Cardiac muscle cell (in vitro differentiated cells and primary cell): ENCODE data around the gene HMGCR. TPM values are rescaled to one million over a fixed set of nuclear protein-coding genes. Genes with fewer than 3 reads are reported as not detected.

Experiments used
- DNase-seq, 2 donors: peaks; one replicate each; pipeline versions ENCODE4 v3.0.0 to v3.0.0-alpha.2; 2010 to 2017; ENCODE audit warnings: low read depth in 1 of 2, low spot score in 1 of 2
- H3K27ac ChIP-seq: fragments of 200-600 bp; sonication (generic); 2 replicates; pipeline ENCODE4 v1.5.1; 2016
- H3K27me3 ChIP-seq: fragments of 200-600 bp; sonication (generic); 2 replicates; pipeline ENCODE4 v1.6.0; 2016; ENCODE audit warnings: control low read depth
- H3K36me3 ChIP-seq: fragments of 200-600 bp; sonication (generic); 2 replicates; pipeline ENCODE4 v1.5.1; 2016; ENCODE audit warnings: control low read depth
- H3K4me1 ChIP-seq: fragments of 200-600 bp; sonication (generic); 2 replicates; pipeline ENCODE4 v1.8.1; 2017; ENCODE audit warnings: low read depth, mild to moderate bottlenecking, mixed run types
- H3K4me3 ChIP-seq: fragments of 200-600 bp; sonication (generic); 2 replicates; pipeline ENCODE4 v1.5.1; 2016; ENCODE audit warnings: mild to moderate bottlenecking
- H3K9me3 ChIP-seq: fragments of 200-600 bp; sonication (generic); 2 replicates; pipeline ENCODE4 v1.5.1; 2017; ENCODE audit warnings: low read depth, mild to moderate bottlenecking, control low read depth
- polyA plus RNA-seq: library from polyadenylated mRNA; unstranded; fragments of >200 nt; fragmentation: Nextera tagmentation; extraction: Ambion mirVana; gene quantifications from 2 replicates; pipeline ENCODE4 v1.2.1, GENCODE V29; 2016
- total RNA-seq: library from RNA; depleted of rRNA; stranded (reverse); fragments of >200 nt; gene quantifications from 2 replicates; pipeline ENCODE4 v1.2.3, GENCODE V29; 2016
- TF ChIP-seq, protein P1 (sequence below): IDR thresholded peaks from 2 replicates; pipeline ENCODE4 v1.5.1; 2012; ENCODE audit warnings: low read depth, mild to moderate bottlenecking, low read length

The HMGCR gene
- total and polyA plus RNA-seq, 2 experiments from 2014 or later: 34.0 to 68.9 TPM

DNA sequence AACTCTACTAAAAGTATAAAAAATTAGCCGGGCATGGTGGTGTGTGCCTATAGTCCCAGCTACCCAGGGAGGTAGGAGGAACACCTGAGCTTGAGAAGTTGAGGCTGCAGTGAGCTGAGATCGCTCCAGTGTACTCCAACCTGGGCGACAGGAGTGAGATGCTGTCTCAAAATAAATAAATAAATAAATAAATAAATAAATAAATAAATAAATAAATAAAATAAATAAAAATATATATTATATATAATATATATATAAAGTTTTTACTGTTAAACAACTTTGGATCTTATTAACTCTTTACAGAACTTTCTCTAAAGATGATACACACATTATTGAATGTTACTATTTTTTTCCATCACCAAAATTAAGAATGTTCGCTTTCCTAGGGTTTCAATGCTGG, 38.4 kb downstream of the HMGCR start:
- no peak overlapping the region for H3K4me3 ChIP-seq
- TF ChIP-seq, protein P1, sequence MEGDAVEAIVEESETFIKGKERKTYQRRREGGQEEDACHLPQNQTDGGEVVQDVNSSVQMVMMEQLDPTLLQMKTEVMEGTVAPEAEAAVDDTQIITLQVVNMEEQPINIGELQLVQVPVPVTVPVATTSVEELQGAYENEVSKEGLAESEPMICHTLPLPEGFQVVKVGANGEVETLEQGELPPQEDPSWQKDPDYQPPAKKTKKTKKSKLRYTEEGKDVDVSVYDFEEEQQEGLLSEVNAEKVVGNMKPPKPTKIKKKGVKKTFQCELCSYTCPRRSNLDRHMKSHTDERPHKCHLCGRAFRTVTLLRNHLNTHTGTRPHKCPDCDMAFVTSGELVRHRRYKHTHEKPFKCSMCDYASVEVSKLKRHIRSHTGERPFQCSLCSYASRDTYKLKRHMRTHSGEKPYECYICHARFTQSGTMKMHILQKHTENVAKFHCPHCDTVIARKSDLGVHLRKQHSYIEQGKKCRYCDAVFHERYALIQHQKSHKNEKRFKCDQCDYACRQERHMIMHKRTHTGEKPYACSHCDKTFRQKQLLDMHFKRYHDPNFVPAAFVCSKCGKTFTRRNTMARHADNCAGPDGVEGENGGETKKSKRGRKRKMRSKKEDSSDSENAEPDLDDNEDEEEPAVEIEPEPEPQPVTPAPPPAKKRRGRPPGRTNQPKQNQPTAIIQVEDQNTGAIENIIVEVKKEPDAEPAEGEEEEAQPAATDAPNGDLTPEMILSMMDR: no peak
- no peak for DNase-seq
- H3K36me3 ChIP-seq: peaks cover 22% of the 10 kb centered on the region
- H3K9me3 ChIP-seq: no peaks in the 10 kb centered on the region
- H3K27ac ChIP-seq: no peak overlapping the region
- no peaks in the 10 kb centered on the region for H3K27me3 ChIP-seq
- no peaks in the 10 kb centered on the region for H3K4me1 ChIP-seq

DNA sequence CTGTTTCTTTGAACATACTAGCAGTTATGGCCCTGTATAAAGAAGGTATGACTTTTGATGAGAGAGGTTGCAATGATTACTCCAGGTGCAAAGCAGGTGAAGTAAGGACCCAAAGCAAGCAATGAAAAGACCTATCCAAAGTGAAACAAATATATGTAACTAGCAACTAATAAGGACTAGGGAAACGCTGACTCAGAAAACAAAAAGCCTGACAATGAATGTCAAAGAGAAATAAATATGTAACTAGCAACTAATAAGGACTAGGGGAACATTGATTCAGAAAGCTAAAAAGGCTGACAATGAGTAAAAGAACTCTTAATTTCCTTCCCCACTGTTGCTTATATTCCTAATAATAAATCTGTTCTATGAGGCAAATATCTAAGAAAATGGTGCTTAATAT, 43.1 kb downstream of the HMGCR start:
- H3K4me1 ChIP-seq: no peaks in the 10 kb centered on the region
- H3K4me3 ChIP-seq: no peak overlapping the region
- H3K27me3 ChIP-seq: no peaks in the 10 kb centered on the region
- H3K9me3 ChIP-seq: no peaks in the 10 kb centered on the region
- H3K27ac ChIP-seq: no peak overlapping the region
- peaks cover 47% of the 10 kb centered on the region for H3K36me3 ChIP-seq
- no peak for DNase-seq
- TF ChIP-seq, protein P1: no peak

DNA sequence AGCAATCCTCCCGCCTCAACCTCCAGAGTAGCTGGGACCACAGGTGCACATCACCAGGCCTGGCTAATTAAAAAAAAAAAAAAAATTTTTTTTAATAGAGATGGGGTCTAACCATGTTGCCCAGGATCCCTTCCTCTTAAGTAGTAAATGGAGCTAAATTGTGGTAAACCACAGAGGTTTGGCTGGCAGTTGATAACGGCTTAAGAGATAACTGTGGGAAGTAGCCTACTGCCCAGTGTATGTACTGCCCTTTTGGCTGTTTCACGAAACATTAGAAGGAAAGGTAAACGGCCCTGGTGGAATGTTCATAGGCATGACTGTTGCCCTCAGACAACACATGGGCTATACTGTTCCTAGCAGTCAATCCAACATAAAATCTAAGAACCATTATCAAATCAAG, 44.4 kb downstream of the HMGCR start:
- Histone ChIP-seq H3K4me1 (no peaks in the 10 kb centered on the region), H3K27ac (no peak overlapping the region), H3K27me3 (no peaks in the 10 kb centered on the region), H3K4me3 (no peak overlapping the region), H3K36me3 (peaks cover 49% of the 10 kb centered on the region), H3K9me3 (no peaks in the 10 kb centered on the region)
- no peak for DNase-seq
- TF ChIP-seq, protein P1: no peak

DNA sequence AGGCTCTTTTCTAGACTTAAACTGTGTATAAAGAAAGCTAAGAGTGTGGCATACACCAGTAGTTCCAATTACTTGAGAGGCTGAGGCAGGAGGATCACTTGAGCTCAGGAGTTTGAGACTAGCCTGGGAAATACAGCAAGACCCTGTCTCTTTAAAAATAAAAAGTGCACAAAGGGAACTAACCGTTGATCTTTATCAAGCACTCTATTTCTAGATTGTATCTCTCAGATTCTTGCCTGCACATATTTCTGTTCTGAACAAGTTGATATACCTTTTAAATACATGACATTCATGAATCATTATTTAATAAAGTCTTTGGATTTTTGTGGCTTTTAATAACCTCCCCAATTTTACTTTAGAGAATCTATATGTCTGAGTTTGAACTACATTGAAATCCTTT, 47.2 kb downstream of the HMGCR start:
- DNase-seq: no peak
- H3K4me3 ChIP-seq: no peak overlapping the region
- peaks cover 40% of the 10 kb centered on the region for H3K36me3 ChIP-seq
- no peak overlapping the region for H3K27ac ChIP-seq
- H3K4me1 ChIP-seq: no peaks in the 10 kb centered on the region
- H3K9me3 ChIP-seq: no peaks in the 10 kb centered on the region
- H3K27me3 ChIP-seq: no peaks in the 10 kb centered on the region
- TF ChIP-seq, protein P1: no peak

DNA sequence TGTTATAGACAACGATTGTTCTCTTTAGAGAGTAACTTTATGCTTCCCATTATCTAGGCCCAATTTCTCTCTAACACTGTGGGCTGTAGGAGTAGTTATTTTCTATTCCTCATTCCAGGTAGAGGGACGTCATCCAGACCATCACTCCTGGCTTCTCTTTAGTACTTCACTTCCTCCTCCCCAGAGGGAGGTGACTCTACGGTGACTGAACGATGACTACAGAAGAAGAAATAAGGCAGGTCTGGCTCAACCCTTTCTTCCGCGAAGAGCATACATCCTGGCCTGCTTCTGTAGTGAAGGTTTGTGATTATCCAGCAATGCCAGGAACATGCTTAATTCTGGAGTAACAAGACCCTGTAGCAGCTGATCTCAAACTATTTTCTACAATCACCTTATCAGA, 50.8 kb downstream of the HMGCR start:
- H3K9me3 ChIP-seq: no peaks in the 10 kb centered on the region
- no peaks in the 10 kb centered on the region for H3K4me1 ChIP-seq
- H3K36me3 ChIP-seq: peaks cover 23% of the 10 kb centered on the region
- H3K27ac ChIP-seq: no peak overlapping the region
- no peaks in the 10 kb centered on the region for H3K27me3 ChIP-seq
- no peak for DNase-seq
- H3K4me3 ChIP-seq: no peak overlapping the region
- TF ChIP-seq, protein P1: no peak

DNA sequence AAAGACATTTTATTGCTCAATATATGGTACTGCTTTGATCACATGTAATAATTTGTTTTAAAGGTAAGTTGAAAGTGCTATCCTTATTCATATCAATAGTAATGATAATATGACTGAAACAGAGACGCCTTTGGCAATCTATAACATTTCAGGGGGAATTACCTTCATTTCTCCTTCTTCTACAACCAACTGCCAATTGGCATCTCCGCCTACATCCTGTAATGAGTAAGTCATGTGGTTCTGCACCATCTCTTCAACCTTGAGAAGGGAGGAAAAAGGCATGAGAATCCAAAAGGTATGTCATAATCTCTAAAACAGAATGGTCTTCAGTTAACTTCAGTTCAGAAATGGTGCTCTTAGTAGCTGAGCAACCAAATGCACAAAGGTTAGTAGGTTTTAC, 52.4 kb downstream of the HMGCR start:
- H3K36me3 ChIP-seq: peaks cover 14% of the 10 kb centered on the region
- DNase-seq: no peak
- H3K27me3 ChIP-seq: no peaks in the 10 kb centered on the region
- H3K4me3 ChIP-seq: no peak overlapping the region
- H3K4me1 ChIP-seq: no peaks in the 10 kb centered on the region
- TF ChIP-seq, protein P1: no peak
- H3K9me3 ChIP-seq: no peaks in the 10 kb centered on the region
- no peak overlapping the region for H3K27ac ChIP-seq
